Right renal pelvis (tissue), 4 donors: ENCODE measurements around the gene ASB6. TPM values are rescaled to one million over a fixed set of nuclear protein-coding genes. Genes with fewer than 3 reads are reported as not detected.
"Not testable (repeated sequence)": the region's sequence is repeated elsewhere in the genome, so short reads cannot be mapped to it uniquely, and the experiment has no call there.

Source experiments
- DNase-seq, 4 donors: peaks; one replicate each; pipeline ENCODE4 v3.0.0-alpha.2; 2013; ENCODE audit warnings: low read depth in 4 of 4, low spot score in 3 of 4, missing footprints in 1 of 4
- polyA plus RNA-seq, 4 donors: library from polyadenylated mRNA; unstranded; fragments of 120-200 nt; gene quantifications; one replicate each; pipeline ENCODE4 v1.2.1, GENCODE V29; 2013; ENCODE audit not compliant: insufficient read length in 4 of 4

The ASB6 gene
- polyA plus RNA-seq, 4 donors = 18.2 to 20.9 (median 18.7) TPM

GRCh38 chr9:129646252-129646651, 4.3 kb upstream of the ASB6 start:
- no peak for DNase-seq

GRCh38 chr9:129644902-129645301, 3.0 kb upstream of the ASB6 start:
- DNase-seq = no peak

GRCh38 chr9:129644365-129644764, 2.4 kb upstream of the ASB6 start:
- DNase-seq = no peak

- no peak for DNase-seq
Observed at GRCh38 chr9:129643706-129644105, 1.8 kb upstream of the ASB6 start.

- no peak for DNase-seq
Observed at GRCh38 chr9:129640871-129641749, 841 bp downstream of the ASB6 start.

GRCh38 chr9:129640086-129640870, 1.7 kb downstream of the ASB6 start:
- DNase-seq = peak in 1 of 4 donors; percentile 56

GRCh38 chr9:129639756-129640085, 2.2 kb downstream of the ASB6 start:
- DNase-seq = no peak

- no peak for DNase-seq
Observed at GRCh38 chr9:129639034-129639630, 2.8 kb downstream of the ASB6 start.

GRCh38 chr9:129637673-129638439, 4.1 kb downstream of the ASB6 start:
- no peak for DNase-seq

GRCh38 chr9:129637102-129637501, 4.8 kb downstream of the ASB6 start:
- DNase-seq = no peak

GRCh38 chr9:129636343-129636742, 5.6 kb downstream of the ASB6 start:
- not testable (repeated sequence) for DNase-seq

- no peak for DNase-seq
Observed at GRCh38 chr9:129635099-129636065, 6.6 kb downstream of the ASB6 start.

- DNase-seq = no peak
Observed at GRCh38 chr9:129633848-129634247, 8.1 kb downstream of the ASB6 start.

- DNase-seq = no peak
Observed at GRCh38 chr9:129633207-129633606, 8.7 kb downstream of the ASB6 start.

GRCh38 chr9:129632460-129632859, 9.5 kb downstream of the ASB6 start:
- no peak for DNase-seq

GRCh38 chr9:129631674-129632129, 10.2 kb downstream of the ASB6 start:
- no peak for DNase-seq

GRCh38 chr9:129630967-129631673, 10.8 kb downstream of the ASB6 start:
- DNase-seq = no peak

- no peak for DNase-seq
Observed at GRCh38 chr9:129629251-129629820, 12.6 kb downstream of the ASB6 start.
